ENCODE results near the gene CRYM.
"Not testable (repeated sequence)": the region's sequence is repeated elsewhere in the genome, so short reads cannot be mapped to it uniquely, and the experiment has no call there.

- not testable (repeated sequence) for TF ChIP-seq POLR2A, POLR2AphosphoS5 (IDR thresholded peaks at IDR 0.05)
Measured at GRCh38 chr16:21248179-21248578, 29.9 kb downstream of the CRYM start.

Measured in sigmoid colon (tissue), 4 donors.